Small intestine (tissue), 7 donors: Measurements from ENCODE around the gene TUSC2. TPM values are rescaled to one million over a fixed set of nuclear protein-coding genes. Genes with fewer than 3 reads are reported as not detected.

Source experiments
- DNase-seq, 2 donors: peaks; one replicate each; pipeline versions ENCODE4 v3.0.0 to v3.0.0-alpha.2; 2013
- FAIRE-seq: peaks from 2 replicates; lab custom pipeline; 2012; peaks lifted over from hg19 to GRCh38; lab: Jason Lieb, UNC
- H3K27ac ChIP-seq, 3 donors: one replicate each; pipeline ENCODE4 v1.5.1; 2013; ENCODE audit warnings: low read length in 2 of 3, mild to moderate bottlenecking in 2 of 3, control low read depth in 1 of 3, inconsistent platforms in 1 of 3, low read depth in 1 of 3, moderate library complexity in 1 of 3
- H3K27me3 ChIP-seq, 3 donors: one replicate each; pipeline ENCODE4 v1.6.1; 2013; ENCODE audit warnings: low read length in 3 of 3, inconsistent platforms in 1 of 3; ENCODE audit not compliant: control insufficient read depth in 3 of 3, insufficient read depth in 3 of 3
- H3K36me3 ChIP-seq, 3 donors: one replicate each; pipeline ENCODE4 v1.6.1; 2013; ENCODE audit warnings: low read length in 3 of 3, inconsistent platforms in 1 of 3, low read depth in 1 of 3, mild to moderate bottlenecking in 1 of 3, moderate library complexity in 1 of 3; ENCODE audit not compliant: control insufficient read depth in 3 of 3, insufficient read depth in 2 of 3
- H3K4me1 ChIP-seq, 3 donors: one replicate each; pipeline ENCODE4 v1.6.1; 2013; ENCODE audit warnings: low read length in 2 of 3, inconsistent platforms in 1 of 3, low read depth in 1 of 3, mild to moderate bottlenecking in 1 of 3, moderate library complexity in 1 of 3; ENCODE audit not compliant: control insufficient read depth in 3 of 3, insufficient read depth in 2 of 3
- H3K4me3 ChIP-seq, 3 donors: one replicate each; pipeline ENCODE4 v1.5.1; 2013; ENCODE audit warnings: low read length in 3 of 3, control low read depth in 1 of 3, inconsistent platforms in 1 of 3, low read depth in 1 of 3, mild to moderate bottlenecking in 1 of 3, moderate library complexity in 1 of 3
- H3K9me3 ChIP-seq, 2 donors: one replicate each; pipeline ENCODE4 v1.6.1; 2013; ENCODE audit warnings: low read depth in 1 of 2, low read length in 1 of 2; ENCODE audit not compliant: control insufficient read depth in 2 of 2, insufficient read depth in 1 of 2
- WGBS, 3 donors: extraction: QIAGEN DNeasy Blood & Tissue Kit; methylation state at CpG; one replicate each; pipeline ENCODE4 v1.1.7; 2013; 5-methylcytosine and 5-hydroxymethylcytosine counted together
- polyA plus RNA-seq, 4 donors: library from polyadenylated mRNA; stranded (reverse) in 3 of 4; unstranded in 1 of 4; fragments of 200-250 nt in 3 of 4; fragments of 120-200 nt in 1 of 4; gene quantifications; one replicate each; pipeline versions ENCODE4 v1.2.1 to v1.2.3, GENCODE V29; 2013
- donor health status: healthy with polysubstance abuse.
- donor health status: control.
- donor health status: control.
- donor health status: Bipolar disorder and iron deficiency.
- donor health status: healthy.

TUSC2 gene
- polyA plus RNA-seq, 4 donors: 26.8 to 46.2 (median 30.6) TPM

GRCh38 chr3:50300681-50301254 is 27.3 kb downstream of the TUSC2 start:
- H3K9me3 ChIP-seq: no peaks in the 10 kb centered on the region
- peaks cover 7 to 47% (median 9%) of the 10 kb centered on the region in 3 donors for H3K4me1 ChIP-seq
- DNase-seq: no peak
- no peaks in the 10 kb centered on the region for H3K27me3 ChIP-seq
- peak overlapping the region in 2 of 3 donors; percentile 84 to 91 for H3K27ac ChIP-seq
- FAIRE-seq: no peak
- H3K4me3 ChIP-seq: peak overlapping the region in 1 of 3 donors; percentile 47
- peaks cover 0 to 22% (median 0%) of the 10 kb centered on the region in 3 donors for H3K36me3 ChIP-seq
- 83 to 93% (median 84%) methylated on average over 6 of the region's 6 CpGs for WGBS, 3 donors

GRCh38 chr3:50299929-50300680 is 27.9 kb downstream of the TUSC2 start:
- Histone ChIP-seq H3K9me3 (no peaks in the 10 kb centered on the region), H3K4me3 (peak overlapping the region in 2 of 3 donors; percentile 47), H3K4me1 (peaks cover 7 to 47% (median 9%) of the 10 kb centered on the region in 3 donors), H3K27ac (peak overlapping the region; percentile 82 to 91 (median 84)), H3K27me3 (no peaks in the 10 kb centered on the region), H3K36me3 (peaks cover 0 to 22% (median 0%) of the 10 kb centered on the region in 3 donors)
- peak; percentile 39 to 58 for DNase-seq
- FAIRE-seq: no peak
- 49 to 55% (median 50%) methylated on average over 12 of the region's 12 CpGs for WGBS, 3 donors

GRCh38 chr3:50299638-50299928 is 28.4 kb downstream of the TUSC2 start:
- peaks cover 0 to 22% (median 0%) of the 10 kb centered on the region in 3 donors for H3K36me3 ChIP-seq
- DNase-seq (no peak), FAIRE-seq (no peak)
- peaks cover 7 to 47% (median 9%) of the 10 kb centered on the region in 3 donors for H3K4me1 ChIP-seq
- H3K4me3 ChIP-seq: peak overlapping the region in 2 of 3 donors; percentile 47
- H3K27ac ChIP-seq: peak overlapping the region; percentile 82 to 91 (median 84)
- H3K9me3 ChIP-seq: no peaks in the 10 kb centered on the region
- 0 to 1% (median 1%) methylated on average over 11 to 12 of the region's 12 CpGs for WGBS, 3 donors
- no peaks in the 10 kb centered on the region for H3K27me3 ChIP-seq

GRCh38 chr3:50298836-50299637 is 29.0 kb downstream of the TUSC2 start, which contains the start of the genes HYAL3 and NAA80:
Gene HYAL3 (minus strand): TSS chr3:50299405. CDS start chr3:50295602, 3,803 bp downstream.
Gene NAA80 (minus strand): TSS chr3:50299405. CDS start chr3:50297463, 1,942 bp downstream.
- Histone ChIP-seq H3K9me3 (no peaks in the 10 kb centered on the region), H3K36me3 (peaks cover 0 to 22% (median 0%) of the 10 kb centered on the region in 3 donors), H3K27ac (peak within 1 kb of the TSS; percentile 90 to 94 (median 91)), H3K4me1 (peaks cover 7 to 47% (median 9%) of the 10 kb centered on the region in 3 donors), H3K4me3 (peak within 1 kb of the TSS in 2 of 3 donors; percentile 51 to 90), H3K27me3 (no peaks in the 10 kb centered on the region)
- FAIRE-seq (peak; percentile 81), DNase-seq (peak; percentile 100)
- WGBS, 3 donors: 0 to 1% (median 0%) methylated on average over 50 to 61 of the region's 61 CpGs

- H3K4me3 ChIP-seq: peak overlapping the region in 2 of 3 donors; percentile 51 to 90
- peak in 1 of 2 donors; percentile 38 for DNase-seq
- no peak for FAIRE-seq
- peaks cover 7 to 42% (median 9%) of the 10 kb centered on the region in 3 donors for H3K4me1 ChIP-seq
- 48 to 50% (median 48%) methylated on average over 9 of the region's 9 CpGs for WGBS, 3 donors
- H3K27ac ChIP-seq: peak overlapping the region in 2 of 3 donors; percentile 90 to 94
- H3K27me3 ChIP-seq: no peaks in the 10 kb centered on the region
- no peaks in the 10 kb centered on the region for H3K9me3 ChIP-seq
- peaks cover 0 to 22% (median 0%) of the 10 kb centered on the region in 3 donors for H3K36me3 ChIP-seq
Measured at GRCh38 chr3:50297896-50298725, 29.9 kb downstream of the TUSC2 start.

GRCh38 chr3:50297384-50297775 is 30.6 kb downstream of the TUSC2 start:
- Histone ChIP-seq H3K4me1 (peaks cover 7 to 41% (median 9%) of the 10 kb centered on the region in 3 donors), H3K36me3 (peaks cover 0 to 22% (median 0%) of the 10 kb centered on the region in 3 donors), H3K27me3 (no peaks in the 10 kb centered on the region), H3K9me3 (no peaks in the 10 kb centered on the region), H3K4me3 (no peak overlapping the region), H3K27ac (no peak overlapping the region)
- DNase-seq (no peak), FAIRE-seq (no peak)
- WGBS, 3 donors: 62 to 89% (median 88%) methylated on average over 2 of the region's 2 CpGs

GRCh38 chr3:50296721-50297383 is 31.2 kb downstream of the TUSC2 start:
- Histone ChIP-seq H3K36me3 (peaks cover 0 to 22% (median 0%) of the 10 kb centered on the region in 3 donors), H3K4me3 (no peak overlapping the region), H3K27me3 (no peaks in the 10 kb centered on the region), H3K9me3 (no peaks in the 10 kb centered on the region), H3K27ac (no peak overlapping the region), H3K4me1 (peaks cover 7 to 36% (median 9%) of the 10 kb centered on the region in 3 donors)
- no peak for FAIRE-seq
- WGBS, 3 donors: 93 to 95% (median 94%) methylated on average over 18 of the region's 18 CpGs
- no peak for DNase-seq
